B cell (primary cell): Measurements from ENCODE around the gene IFIT2.

Experiments used
- CTCF ChIP-seq: fragments of 200-600 bp; IDR thresholded peaks from one replicate; pipeline ENCODE4 v1.8.0; 2022; ENCODE audit warnings: antibody characterized with exemption, mild to moderate bottlenecking
- EZH2 ChIP-seq: IDR thresholded peaks from 2 replicates; pipeline ENCODE4 v1.6.1; 2012; ENCODE audit warnings: borderline replicate concordance, low read depth, mild to moderate bottlenecking, moderate library complexity, low read length; ENCODE audit not compliant: insufficient read depth, poor library complexity, severe bottlenecking

DNA sequence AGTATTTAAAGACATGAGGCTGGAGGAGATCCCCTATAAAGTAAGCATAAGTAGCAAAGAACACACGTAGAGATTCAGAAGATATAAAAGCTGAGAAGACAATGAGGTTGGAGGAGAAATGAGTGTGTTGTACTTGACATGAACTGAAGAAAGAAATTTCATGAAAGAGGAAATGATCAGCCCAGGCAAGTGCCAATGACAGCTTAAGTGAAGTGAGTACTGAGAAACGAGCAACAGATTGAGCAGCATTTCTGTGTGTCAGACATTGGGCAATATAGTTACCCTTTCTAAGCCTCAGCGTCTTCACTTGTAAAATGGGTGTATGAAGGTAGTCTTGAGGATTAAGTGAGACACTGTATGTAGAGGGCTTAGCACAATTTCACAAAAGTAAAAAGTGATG is 45.5 kb upstream of the IFIT2 start:
- no peak for TF ChIP-seq CTCF
- TF ChIP-seq EZH2: no peak
